Aortic smooth muscle cell (primary cell): ENCODE measurements around the gene ANTXRL. TPM values are rescaled to one million over a fixed set of nuclear protein-coding genes. Genes with fewer than 3 reads are reported as not detected.

Source experiments
- total RNA-seq: library from RNA; depleted of rRNA; stranded (reverse); fragments of >200 nt; gene quantifications from 2 replicates; pipeline ENCODE4 v1.2.3, GENCODE V29; 2014

The ANTXRL gene
- total RNA-seq, result not detected in 2 replicates

GRCh38 chr10:46286991-46287693 lies at the start of gene ANTXRL:
Gene ANTXRL (plus strand): TSS chr10:46286997. CDS start chr10:46287263, 266 bp downstream.

GRCh38 chr10:46375406-46375805 lies 88.6 kb downstream of the ANTXRL start, which contains the start of gene ANXA8L1:
Gene ANXA8L1 (plus strand): TSS chr10:46375776. CDS start chr10:46375852, 76 bp downstream.

Other genes with a start within 250 kb of the ANTXRL start
- not detected in 2 replicates for gene MSMB, start 240.7 kb upstream of the ANTXRL start, total RNA-seq
- gene ANXA8L1, start 88.8 kb downstream of the ANTXRL start, total RNA-seq, result not detected in 2 replicates
- gene NPY4R, start 179.0 kb downstream of the ANTXRL start, total RNA-seq, result not detected in 2 replicates